Measurements from ENCODE around the gene WWOX.

The WWOX gene

GRCh38 chr16:79165506-79165905 is 1066.1 kb downstream of the WWOX start:
- no peak overlapping the region for H3K4me3 ChIP-seq
- peaks cover 0 to 13% (median 0%) of the 10 kb centered on the region in 4 donors for H3K4me1 ChIP-seq
- no peaks in the 10 kb centered on the region for H3K9me3 ChIP-seq
- no peak overlapping the region for H3K27ac ChIP-seq
- intact Hi-C loops (cut with DNase I; ENCODE audit: low total_unique reads): no loop called here
- TF ChIP-seq, protein P1, sequence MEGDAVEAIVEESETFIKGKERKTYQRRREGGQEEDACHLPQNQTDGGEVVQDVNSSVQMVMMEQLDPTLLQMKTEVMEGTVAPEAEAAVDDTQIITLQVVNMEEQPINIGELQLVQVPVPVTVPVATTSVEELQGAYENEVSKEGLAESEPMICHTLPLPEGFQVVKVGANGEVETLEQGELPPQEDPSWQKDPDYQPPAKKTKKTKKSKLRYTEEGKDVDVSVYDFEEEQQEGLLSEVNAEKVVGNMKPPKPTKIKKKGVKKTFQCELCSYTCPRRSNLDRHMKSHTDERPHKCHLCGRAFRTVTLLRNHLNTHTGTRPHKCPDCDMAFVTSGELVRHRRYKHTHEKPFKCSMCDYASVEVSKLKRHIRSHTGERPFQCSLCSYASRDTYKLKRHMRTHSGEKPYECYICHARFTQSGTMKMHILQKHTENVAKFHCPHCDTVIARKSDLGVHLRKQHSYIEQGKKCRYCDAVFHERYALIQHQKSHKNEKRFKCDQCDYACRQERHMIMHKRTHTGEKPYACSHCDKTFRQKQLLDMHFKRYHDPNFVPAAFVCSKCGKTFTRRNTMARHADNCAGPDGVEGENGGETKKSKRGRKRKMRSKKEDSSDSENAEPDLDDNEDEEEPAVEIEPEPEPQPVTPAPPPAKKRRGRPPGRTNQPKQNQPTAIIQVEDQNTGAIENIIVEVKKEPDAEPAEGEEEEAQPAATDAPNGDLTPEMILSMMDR (IDR thresholded peaks at IDR 0.05): no peak
- no peak for DNase-seq
- no peaks in the 10 kb centered on the region for H3K36me3 ChIP-seq
- no peaks in the 10 kb centered on the region for H3K27me3 ChIP-seq

- H3K4me1 ChIP-seq: peaks cover 0 to 23% (median 0%) of the 10 kb centered on the region in 4 donors
- H3K9me3 ChIP-seq: no peaks in the 10 kb centered on the region
- intact Hi-C loops (cut with DNase I; ENCODE audit: low total_unique reads): no loop called here
- TF ChIP-seq, protein P1 (IDR thresholded peaks at IDR 0.05): no peak
- no peaks in the 10 kb centered on the region for H3K36me3 ChIP-seq
- no peaks in the 10 kb centered on the region for H3K27me3 ChIP-seq
- H3K4me3 ChIP-seq: no peak overlapping the region
- H3K27ac ChIP-seq: no peak overlapping the region
- no peak for DNase-seq
Observed at GRCh38 chr16:79167893-79168292, 1068.4 kb downstream of the WWOX start.

DNA sequence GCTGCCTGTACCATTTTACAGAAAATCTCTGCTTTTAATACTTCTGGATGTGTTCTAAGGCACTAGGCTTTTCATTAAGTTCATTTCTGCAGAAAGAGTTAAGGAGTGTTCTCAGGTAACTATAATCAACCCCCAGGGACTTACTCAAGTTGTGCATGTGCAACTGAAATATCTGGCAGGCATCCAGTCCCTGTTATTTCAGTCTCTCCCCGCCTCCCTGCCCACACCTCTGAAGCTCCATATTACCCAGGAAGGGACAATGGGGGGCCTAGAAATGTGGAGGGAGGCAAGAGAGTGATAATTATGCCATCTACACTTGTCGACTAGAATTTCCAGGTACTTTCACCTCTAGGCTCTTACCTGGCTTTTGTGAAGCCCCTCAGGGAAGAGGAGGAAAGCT is 1068.9 kb downstream of the WWOX start:
- DNase-seq: no peak
- Histone ChIP-seq H3K9me3 (no peaks in the 10 kb centered on the region), H3K4me3 (no peak overlapping the region), H3K36me3 (no peaks in the 10 kb centered on the region), H3K4me1 (peaks cover 0 to 23% (median 0%) of the 10 kb centered on the region in 4 donors), H3K27me3 (no peaks in the 10 kb centered on the region), H3K27ac (no peak overlapping the region)
- intact Hi-C loops (cut with DNase I; ENCODE audit: low total_unique reads): no loop called here
- TF ChIP-seq, protein P1 (IDR thresholded peaks at IDR 0.05): no peak

DNA sequence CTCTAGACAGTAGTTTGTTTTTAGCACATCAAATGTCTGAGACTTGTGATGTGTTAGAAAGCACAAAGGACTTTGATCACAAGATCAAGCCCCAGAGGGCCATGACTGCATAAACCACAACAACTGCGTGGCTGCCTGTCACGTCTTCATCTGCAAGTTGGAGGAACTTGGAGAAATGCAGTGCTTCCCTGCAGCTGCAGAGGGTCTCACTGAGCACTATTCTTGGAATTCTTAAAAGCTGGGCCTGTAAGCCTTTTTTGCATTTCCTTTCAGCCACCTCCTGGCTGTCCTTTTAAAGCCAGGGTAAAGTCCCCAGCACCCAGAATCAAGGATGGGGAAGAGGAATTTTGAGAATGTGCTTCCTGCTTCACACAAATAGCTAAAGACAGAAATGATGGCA is 1069.8 kb downstream of the WWOX start:
- H3K27me3 ChIP-seq: no peaks in the 10 kb centered on the region
- DNase-seq: no peak
- intact Hi-C loops (cut with DNase I; ENCODE audit: low total_unique reads): no loop called here
- TF ChIP-seq, protein P1 (IDR thresholded peaks at IDR 0.05): no peak
- peaks cover 0 to 23% (median 0%) of the 10 kb centered on the region in 4 donors for H3K4me1 ChIP-seq
- H3K27ac ChIP-seq: no peak overlapping the region
- no peaks in the 10 kb centered on the region for H3K9me3 ChIP-seq
- H3K4me3 ChIP-seq: no peak overlapping the region
- H3K36me3 ChIP-seq: no peaks in the 10 kb centered on the region

- intact Hi-C loops (cut with DNase I; ENCODE audit: low total_unique reads): no loop called here
- H3K27me3 ChIP-seq: no peaks in the 10 kb centered on the region
- peak in 1 of 2 donors; percentile 57 for DNase-seq
- peaks cover 0 to 23% (median 0%) of the 10 kb centered on the region in 4 donors for H3K4me1 ChIP-seq
- no peaks in the 10 kb centered on the region for H3K36me3 ChIP-seq
- TF ChIP-seq, protein P1 (IDR thresholded peaks at IDR 0.05): no peak
- no peak overlapping the region for H3K4me3 ChIP-seq
- H3K27ac ChIP-seq: no peak overlapping the region
- H3K9me3 ChIP-seq: peaks cover 0 to 2% (median 0%) of the 10 kb centered on the region in 3 donors
Observed at GRCh38 chr16:79170555-79171246, 1071.2 kb downstream of the WWOX start.

All from tibial artery (tissue), 4 donors.